ENCODE results near the gene FGFR2. TPM values are rescaled to one million over a fixed set of nuclear protein-coding genes. Genes with fewer than 3 reads are reported as not detected.

FGFR2 gene
- total and polyA plus RNA-seq, 9 of the 15 experiments (the other 6 are each of a cell fraction or from before 2014, with no cell fraction given), result 0.20 TPM; not detected in 8

DNA sequence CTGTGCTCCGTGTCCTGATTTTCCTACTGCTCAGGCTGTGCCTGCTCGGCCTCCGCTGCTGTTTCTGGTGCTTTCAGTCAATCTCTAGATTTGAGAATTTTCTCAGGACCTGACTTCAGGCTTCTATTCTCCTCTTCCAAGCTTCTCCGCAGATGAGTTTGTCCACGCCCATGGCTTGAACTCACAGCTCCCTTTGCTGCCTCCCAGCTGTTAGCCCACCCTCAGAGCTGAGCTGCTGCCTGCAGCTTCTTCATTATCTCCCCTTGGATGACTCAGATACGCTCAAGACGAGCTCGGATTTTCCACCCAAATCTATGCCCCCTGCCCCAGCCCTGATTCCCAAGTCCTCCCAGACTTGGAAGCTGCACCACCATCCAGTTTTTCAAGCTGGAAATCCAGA is 104.7 kb downstream of the FGFR2 start:
- TF ChIP-seq, protein P1, sequence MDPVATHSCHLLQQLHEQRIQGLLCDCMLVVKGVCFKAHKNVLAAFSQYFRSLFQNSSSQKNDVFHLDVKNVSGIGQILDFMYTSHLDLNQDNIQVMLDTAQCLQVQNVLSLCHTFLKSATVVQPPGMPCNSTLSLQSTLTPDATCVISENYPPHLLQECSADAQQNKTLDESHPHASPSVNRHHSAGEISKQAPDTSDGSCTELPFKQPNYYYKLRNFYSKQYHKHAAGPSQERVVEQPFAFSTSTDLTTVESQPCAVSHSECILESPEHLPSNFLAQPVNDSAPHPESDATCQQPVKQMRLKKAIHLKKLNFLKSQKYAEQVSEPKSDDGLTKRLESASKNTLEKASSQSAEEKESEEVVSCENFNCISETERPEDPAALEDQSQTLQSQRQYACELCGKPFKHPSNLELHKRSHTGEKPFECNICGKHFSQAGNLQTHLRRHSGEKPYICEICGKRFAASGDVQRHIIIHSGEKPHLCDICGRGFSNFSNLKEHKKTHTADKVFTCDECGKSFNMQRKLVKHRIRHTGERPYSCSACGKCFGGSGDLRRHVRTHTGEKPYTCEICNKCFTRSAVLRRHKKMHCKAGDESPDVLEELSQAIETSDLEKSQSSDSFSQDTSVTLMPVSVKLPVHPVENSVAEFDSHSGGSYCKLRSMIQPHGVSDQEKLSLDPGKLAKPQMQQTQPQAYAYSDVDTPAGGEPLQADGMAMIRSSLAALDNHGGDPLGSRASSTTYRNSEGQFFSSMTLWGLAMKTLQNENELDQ (CRISPR knock-in tag; IDR thresholded peaks at IDR 0.05; ENCODE audit: borderline replicate concordance), result no peak
- TF ChIP-seq SNRNP70 (optimal IDR thresholded peaks at IDR 0.05; ENCODE audit: low read depth, low read length), result no peak
- no peak for TF ChIP-seq ARID2 (IDR thresholded peaks at IDR 0.05)
- TF ChIP-seq ZNF239 (CRISPR knock-in tag; IDR thresholded peaks at IDR 0.05), result no peak
- TF ChIP-seq BCL6 (CRISPR knock-in tag; IDR thresholded peaks at IDR 0.05), result no peak
- TF ChIP-seq CBX8 (IDR thresholded peaks at IDR 0.05; ENCODE audit: borderline replicate concordance, extremely low read depth, low read depth, low read length, poor library complexity, severe bottlenecking), result no peak
- no peak for TF ChIP-seq TGIF2 (CRISPR knock-in tag; IDR thresholded peaks at IDR 0.05)
- TF ChIP-seq, protein P2, sequence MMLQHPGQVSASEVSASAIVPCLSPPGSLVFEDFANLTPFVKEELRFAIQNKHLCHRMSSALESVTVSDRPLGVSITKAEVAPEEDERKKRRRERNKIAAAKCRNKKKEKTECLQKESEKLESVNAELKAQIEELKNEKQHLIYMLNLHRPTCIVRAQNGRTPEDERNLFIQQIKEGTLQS (IDR thresholded peaks at IDR 0.05), result no peak
- TF ChIP-seq, protein P2 (CRISPR knock-in tag; conservative IDR thresholded peaks at IDR 0.05), result no peak
- TF ChIP-seq EZH2 (IDR thresholded peaks at IDR 0.05; ENCODE audit: borderline replicate concordance, low read depth, low read length), result no peak
- TF ChIP-seq HNRNPUL1 (IDR thresholded peaks at IDR 0.05; ENCODE audit: low read length), result no peak
- TF ChIP-seq ZBTB7A (IDR thresholded peaks at IDR 0.05; ENCODE audit: borderline replicate concordance, control insufficient read depth, low read depth, low read length), result no peak
- TF ChIP-seq PCBP1 (IDR thresholded peaks at IDR 0.05; ENCODE audit: low read depth, low read length, poor library complexity, severe bottlenecking), result no peak
- no peak for TF ChIP-seq GTF2E2 (tag; IDR thresholded peaks at IDR 0.05)
- no peak for TF ChIP-seq FOXJ2 (tag; IDR thresholded peaks at IDR 0.05)
- TF ChIP-seq E2F3 (CRISPR knock-in tag; IDR thresholded peaks at IDR 0.05), result no peak
- in situ Hi-C loops (cut with MboI) (no loop called here), intact Hi-C loops (cut with micrococcal nuclease) (no loop called here)
- Histone ChIP-seq H3K4me1 (replicated peaks in 1 of 2; ENCODE audit: control insufficient read depth in 2 of 2, insufficient read depth in 2 of 2, low read length in 2 of 2) (no peaks in the 10 kb centered on the region), H4K20me1 (replicated peaks; ENCODE audit: control insufficient read depth, insufficient read depth, low read length) (no peaks in the 10 kb centered on the region; the same call in 1 of the 2 replicates), H2AFZ (ENCODE audit: low read depth, low read length) (no peak overlapping the region), H3K27me3 (ENCODE audit: control insufficient read depth in 2 of 2, insufficient read depth in 2 of 2, low read length in 2 of 2) (peaks cover 3 to 23% of the 10 kb centered on the region in 2 experiments; a peak in 3 of 5 replicates), H3K36me3 (ENCODE audit: control insufficient read depth, insufficient read depth, low read length) (no peaks in the 10 kb centered on the region), H3K4me3 (no peak overlapping the region), H3K27ac (ENCODE audit: extremely low read depth, low read depth, low read length) (no peak overlapping the region), H3K79me2 (ENCODE audit: control insufficient read depth, insufficient read depth, low read length) (no peaks in the 10 kb centered on the region), H3K9me1 (ENCODE audit: control insufficient read depth, insufficient read depth, low read length) (no peaks in the 10 kb centered on the region), H3K9ac (ENCODE audit: insufficient read depth in 1 of 2, low read depth in 2 of 2, low read length in 2 of 2) (no peak overlapping the region), H3K9me3 (replicated peaks; ENCODE audit: control insufficient read depth, insufficient read depth, low read depth, low read length) (no peaks in the 10 kb centered on the region), H3K4me2 (ENCODE audit: insufficient read depth, low read length) (no peak overlapping the region)
- FAIRE-seq (no peak), DNase-seq (ENCODE audit: extremely low read depth in 1 of 4, low spot score in 3 of 4) (no peak), ATAC-seq (no peak)
- POLR2A ChIA-PET, result no interaction called here
- 6% methylated on average over 4 of the region's 8 CpGs for WGBS (ENCODE audit: insufficient coverage, low coverage, missing lambda C conversion rate)
- no TSS peak for BruUV-seq (replicated peaks)
- CTCF ChIA-PET (ENCODE audit: low intra/inter-chr PET ratio), result no interaction called here
